Colonic mucosa (tissue), 4 donors: ENCODE measurements around the gene KRTAP5-6. TPM values are rescaled to one million over a fixed set of nuclear protein-coding genes. Genes with fewer than 3 reads are reported as not detected.

Experiments
- DNase-seq: peaks from one replicate; pipeline ENCODE4 v3.0.0-alpha.2; 2020
- H3K27ac ChIP-seq: fragments of 200-600 bp; one replicate; pipeline ENCODE4 v1.8.0; 2021
- H3K27me3 ChIP-seq: fragments of 200-600 bp; one replicate; pipeline ENCODE4 v1.8.0; 2021
- H3K36me3 ChIP-seq: fragments of 200-600 bp; one replicate; pipeline ENCODE4 v1.8.0; 2021
- H3K4me1 ChIP-seq: fragments of 200-600 bp; one replicate; pipeline ENCODE4 v1.8.0; 2021; ENCODE audit warnings: mild to moderate bottlenecking
- H3K4me3 ChIP-seq: fragments of 200-600 bp; one replicate; pipeline ENCODE4 v1.8.0; 2021
- H3K9ac ChIP-seq, 2 donors: one replicate each; pipeline ENCODE4 v1.7.0; 2013; ENCODE audit warnings: control low read depth in 2 of 2, low read depth in 2 of 2, low read length in 2 of 2
- H3K9me3 ChIP-seq: fragments of 200-600 bp; one replicate; pipeline ENCODE4 v1.8.0; 2021
- intact Hi-C: fragments of 100-400 bp; cut with DNase I; formaldehyde crosslinking; loops from one replicate; pipeline ENCODE4 v1.14.1; 2022
- total RNA-seq, 2 donors: library from RNA; stranded (reverse); fragmentation: NEBNext Ultra II Directional in 1 of 2; extraction: Animal tissue kit (Norgen Biotek cat#: 25700) in 1 of 2; gene quantifications; one replicate each; pipeline ENCODE4 v1.2.1, GENCODE V29; 2021
- TF ChIP-seq, protein P1 (sequence below): fragments of 200-600 bp; IDR thresholded peaks from one replicate; pipeline ENCODE4 v1.8.0; 2022; ENCODE audit warnings: antibody characterized with exemption, mild to moderate bottlenecking
- donor health status: healthy.
- donor health status: DM: no; HTN: no; CAD: no.
- donor health status: DM: no; HTN: no; CAD: no.

Gene KRTAP5-6
- total RNA-seq, 2 donors from 2014 or later, result not detected

DNA sequence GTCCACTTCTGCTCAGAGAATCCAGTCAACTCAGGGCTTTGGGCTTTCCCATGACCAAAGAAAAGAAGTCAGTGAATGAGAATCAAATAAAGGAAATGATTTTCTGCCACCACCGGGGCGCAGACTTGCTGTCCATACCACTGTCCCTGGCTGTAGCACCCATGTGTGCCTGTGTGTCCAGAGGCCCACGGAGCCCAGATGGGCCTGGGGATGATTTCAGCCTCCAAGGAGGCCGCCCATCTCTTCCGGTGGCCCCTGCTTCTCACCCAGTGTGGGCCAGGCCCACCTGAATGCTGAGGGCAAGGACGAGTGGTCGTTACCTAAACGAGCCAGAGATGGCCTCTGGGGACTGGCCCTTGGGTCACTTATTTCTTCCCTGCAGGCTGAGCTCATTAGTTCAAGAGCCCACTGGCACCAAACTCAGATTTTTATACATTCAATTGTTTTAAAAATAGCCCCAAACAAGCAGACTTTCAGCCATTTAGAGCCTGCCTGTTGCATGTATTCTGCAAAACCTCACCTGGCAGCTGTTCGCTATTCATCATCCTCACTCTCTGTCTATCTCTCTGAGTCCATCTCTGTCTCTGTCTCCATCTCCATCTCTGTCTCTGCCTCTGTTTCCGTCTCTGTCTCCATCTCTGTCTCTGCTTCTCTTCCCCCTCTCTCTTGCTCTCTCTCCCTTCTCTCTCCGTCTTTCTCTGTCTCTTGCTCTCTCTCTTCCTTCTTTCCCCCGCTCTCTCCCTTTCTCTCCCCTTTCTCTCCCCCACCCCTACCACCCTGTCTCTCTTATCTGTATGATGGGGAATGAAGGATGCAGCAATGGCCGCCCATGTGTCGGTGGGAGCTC, 43.2 kb upstream of the KRTAP5-6 start:
- Histone ChIP-seq H3K27ac (no peak overlapping the region), H3K4me1 (no peaks in the 10 kb centered on the region), H3K36me3 (no peaks in the 10 kb centered on the region), H3K4me3 (no peak overlapping the region), H3K27me3 (no peaks in the 10 kb centered on the region), H3K9ac (no peak overlapping the region), H3K9me3 (no peaks in the 10 kb centered on the region)
- TF ChIP-seq, protein P1, sequence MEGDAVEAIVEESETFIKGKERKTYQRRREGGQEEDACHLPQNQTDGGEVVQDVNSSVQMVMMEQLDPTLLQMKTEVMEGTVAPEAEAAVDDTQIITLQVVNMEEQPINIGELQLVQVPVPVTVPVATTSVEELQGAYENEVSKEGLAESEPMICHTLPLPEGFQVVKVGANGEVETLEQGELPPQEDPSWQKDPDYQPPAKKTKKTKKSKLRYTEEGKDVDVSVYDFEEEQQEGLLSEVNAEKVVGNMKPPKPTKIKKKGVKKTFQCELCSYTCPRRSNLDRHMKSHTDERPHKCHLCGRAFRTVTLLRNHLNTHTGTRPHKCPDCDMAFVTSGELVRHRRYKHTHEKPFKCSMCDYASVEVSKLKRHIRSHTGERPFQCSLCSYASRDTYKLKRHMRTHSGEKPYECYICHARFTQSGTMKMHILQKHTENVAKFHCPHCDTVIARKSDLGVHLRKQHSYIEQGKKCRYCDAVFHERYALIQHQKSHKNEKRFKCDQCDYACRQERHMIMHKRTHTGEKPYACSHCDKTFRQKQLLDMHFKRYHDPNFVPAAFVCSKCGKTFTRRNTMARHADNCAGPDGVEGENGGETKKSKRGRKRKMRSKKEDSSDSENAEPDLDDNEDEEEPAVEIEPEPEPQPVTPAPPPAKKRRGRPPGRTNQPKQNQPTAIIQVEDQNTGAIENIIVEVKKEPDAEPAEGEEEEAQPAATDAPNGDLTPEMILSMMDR, result no peak
- no peak for DNase-seq
- intact Hi-C loops, result loop anchor here (5.0 kb wide), 3 partner anchors 39 to 499 kb away; partner anchors contain the start of gene SYT8

DNA sequence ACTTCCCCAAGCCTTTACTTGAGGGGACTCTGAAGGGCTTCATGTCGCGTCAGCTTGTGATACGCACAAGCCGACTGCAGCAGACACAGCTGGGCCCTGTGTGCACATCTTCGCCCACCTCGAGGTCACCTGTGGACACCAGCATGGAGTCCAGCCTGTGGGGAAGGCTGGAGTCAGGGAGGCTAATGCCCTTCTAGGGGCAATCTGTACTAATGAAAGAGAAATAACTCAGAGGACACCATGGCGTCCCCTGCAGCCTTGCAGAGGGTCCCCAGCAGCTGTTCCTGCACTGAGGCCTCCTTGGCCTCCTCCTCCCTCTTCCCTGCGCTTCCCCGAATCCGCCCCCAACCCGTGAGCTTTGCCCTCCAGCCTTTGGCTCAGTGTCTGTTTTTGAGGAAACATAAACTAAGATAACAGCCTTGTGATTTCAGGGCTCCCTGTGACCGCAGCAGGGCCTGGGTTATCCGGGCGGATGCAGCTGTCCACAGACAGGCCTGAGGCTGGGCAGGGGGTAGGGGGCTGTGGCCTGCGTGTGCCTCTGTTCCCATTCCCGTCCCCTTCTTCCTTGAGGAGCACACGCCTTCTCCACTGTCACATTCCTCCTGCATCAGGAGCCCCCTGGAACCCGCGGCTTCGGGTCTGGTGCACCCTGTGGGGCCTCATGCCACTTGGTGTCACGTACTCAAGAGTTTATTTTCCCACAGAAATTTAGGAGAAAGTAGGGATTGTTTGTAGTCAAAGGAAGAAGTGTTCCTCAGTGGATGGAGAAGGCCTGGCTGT, 42.4 kb upstream of the KRTAP5-6 start:
- no peak overlapping the region for H3K4me3 ChIP-seq
- TF ChIP-seq, protein P1, result no peak
- H3K27me3 ChIP-seq, result no peaks in the 10 kb centered on the region
- no peak overlapping the region for H3K27ac ChIP-seq
- DNase-seq, result no peak
- no peaks in the 10 kb centered on the region for H3K9me3 ChIP-seq
- no peak overlapping the region for H3K9ac ChIP-seq
- no peaks in the 10 kb centered on the region for H3K4me1 ChIP-seq
- H3K36me3 ChIP-seq, result no peaks in the 10 kb centered on the region
- intact Hi-C loops, result loop anchor here (5.0 kb wide), 3 partner anchors 38 to 498 kb away; partner anchors contain the start of gene SYT8

DNA sequence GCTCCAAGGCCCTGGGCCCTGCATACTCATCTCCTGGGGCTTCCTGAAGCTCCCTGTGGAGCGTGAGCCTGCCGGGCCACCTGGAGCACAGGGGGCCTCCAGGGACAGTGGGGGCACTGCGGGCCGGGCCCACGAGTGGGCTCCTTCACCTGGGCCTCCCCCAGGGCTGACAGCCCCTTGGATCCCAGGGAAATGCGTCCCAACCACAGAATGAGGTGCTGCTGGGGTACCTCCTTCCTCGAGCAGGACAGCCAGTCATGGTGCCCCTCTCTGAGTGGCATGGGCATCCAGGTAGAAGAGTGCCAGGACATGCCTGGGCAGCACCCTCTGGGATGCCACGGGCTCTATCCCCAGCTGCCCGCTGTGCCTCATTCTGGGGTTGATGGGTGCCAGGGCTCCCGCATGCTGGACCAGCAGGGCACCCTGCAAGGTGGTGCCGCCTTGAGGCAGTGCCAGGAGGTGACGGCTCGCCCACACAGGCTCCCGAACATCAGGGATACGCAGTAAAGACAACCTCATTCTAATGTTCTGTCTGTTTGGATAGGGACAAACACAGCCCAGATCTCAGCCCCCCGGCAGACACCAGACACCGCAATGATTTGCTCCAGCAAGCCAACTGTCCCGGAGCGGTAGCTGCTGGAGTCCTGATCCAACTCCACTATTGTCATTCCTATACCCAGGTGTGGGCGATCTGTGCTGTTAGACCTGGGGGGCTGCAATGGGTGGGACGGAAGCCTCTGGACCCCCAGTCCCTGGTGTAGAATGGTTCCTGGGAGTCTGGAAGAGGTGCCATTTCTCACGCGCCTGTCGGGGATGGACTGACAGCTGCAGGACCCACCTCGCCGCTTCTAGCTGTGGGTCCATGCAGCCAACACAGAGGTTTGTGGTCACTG, 41.6 kb upstream of the KRTAP5-6 start:
- TF ChIP-seq, protein P1, result no peak
- Histone ChIP-seq H3K4me3 (no peak overlapping the region), H3K4me1 (no peaks in the 10 kb centered on the region), H3K27me3 (no peaks in the 10 kb centered on the region), H3K27ac (no peak overlapping the region), H3K9me3 (no peaks in the 10 kb centered on the region), H3K9ac (no peak overlapping the region), H3K36me3 (no peaks in the 10 kb centered on the region)
- intact Hi-C loops, result no loop called here
- DNase-seq, result no peak

DNA sequence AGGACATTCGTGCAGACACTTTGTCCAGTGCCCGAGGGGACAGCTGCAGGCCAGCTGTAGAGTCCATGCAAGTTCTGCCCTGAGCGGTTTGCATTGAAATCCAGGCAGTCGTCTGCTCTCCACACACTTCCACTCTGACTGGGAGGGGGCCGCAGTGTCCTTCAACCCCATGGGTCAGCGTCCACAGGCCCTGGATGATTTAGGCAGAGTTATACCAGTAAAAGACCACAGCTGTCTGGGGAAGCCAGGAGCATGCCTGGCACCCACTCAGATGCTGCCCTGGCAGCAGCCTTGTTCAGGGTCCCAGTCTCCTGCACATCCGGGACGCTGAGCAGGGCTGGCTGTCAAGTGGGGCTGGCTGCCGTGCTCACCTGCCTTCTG, 40.9 kb upstream of the KRTAP5-6 start:
- TF ChIP-seq, protein P1, result no peak
- intact Hi-C loops, result no loop called here
- Histone ChIP-seq H3K36me3 (no peaks in the 10 kb centered on the region), H3K4me3 (no peak overlapping the region), H3K27ac (no peak overlapping the region), H3K9ac (no peak overlapping the region), H3K4me1 (no peaks in the 10 kb centered on the region), H3K9me3 (no peaks in the 10 kb centered on the region), H3K27me3 (no peaks in the 10 kb centered on the region)
- no peak for DNase-seq

DNA sequence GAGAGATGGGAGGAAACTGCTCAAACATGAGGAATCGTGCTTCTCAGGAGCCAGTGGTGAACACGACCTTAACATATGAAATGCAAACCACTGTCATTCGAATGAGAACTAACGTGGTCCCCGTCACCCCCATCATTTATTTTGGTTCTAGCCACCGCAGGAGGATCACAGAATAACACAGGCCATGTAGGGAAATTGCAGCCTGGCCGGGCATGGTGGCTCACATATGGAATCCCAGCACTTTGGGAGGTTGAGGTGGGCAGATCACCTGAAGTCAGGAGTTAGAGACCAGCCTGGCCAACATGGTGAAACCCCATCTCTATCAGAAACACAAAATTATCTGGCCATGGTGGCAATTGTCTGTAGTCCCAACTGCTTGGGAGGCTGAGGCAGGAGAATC, 40.3 kb upstream of the KRTAP5-6 start:
- Histone ChIP-seq H3K9ac (no peak overlapping the region), H3K9me3 (no peaks in the 10 kb centered on the region), H3K27me3 (no peaks in the 10 kb centered on the region), H3K4me3 (no peak overlapping the region), H3K4me1 (no peaks in the 10 kb centered on the region), H3K27ac (no peak overlapping the region), H3K36me3 (no peaks in the 10 kb centered on the region)
- no peak for DNase-seq
- intact Hi-C loops, result no loop called here
- TF ChIP-seq, protein P1, result no peak
